Nephron progenitor cell (in vitro differentiated cells): ENCODE data around the gene RAB10.

ENCODE experiments used
- DNase-seq: peaks from one replicate; pipeline ENCODE4 v3.0.0; 2021
- H3K27ac Mint-ChIP-seq: 2 replicates; pipeline ENCODE4 v1.8.0; 2021; ENCODE audit warnings: mild to moderate bottlenecking, moderate library complexity, mixed read lengths
- H3K27me3 Mint-ChIP-seq: 2 replicates; pipeline ENCODE4 v1.8.0; 2021; ENCODE audit warnings: mild to moderate bottlenecking, low read depth, mixed read lengths; ENCODE audit not compliant: poor library complexity
- H3K36me3 Mint-ChIP-seq: 2 replicates; pipeline ENCODE4 v1.8.0; 2021; ENCODE audit warnings: low read depth, mixed read lengths
- H3K4me1 Mint-ChIP-seq: 2 replicates; pipeline ENCODE4 v1.8.0; 2021; ENCODE audit warnings: mixed read lengths
- H3K4me3 Mint-ChIP-seq: 2 replicates; pipeline ENCODE4 v1.8.0; 2021; ENCODE audit warnings: mild to moderate bottlenecking, moderate library complexity, mixed read lengths
- H3K9me3 Mint-ChIP-seq: 2 replicates; pipeline ENCODE4 v1.8.0; 2021; ENCODE audit warnings: mild to moderate bottlenecking, moderate library complexity, mixed read lengths
- CTCF ChIP-seq: fragments of 200-600 bp; sonication (generic); IDR thresholded peaks from 2 replicates; pipeline ENCODE4 v1.5.0; 2021; ENCODE audit warnings: antibody characterized with exemption

Gene RAB10

DNA sequence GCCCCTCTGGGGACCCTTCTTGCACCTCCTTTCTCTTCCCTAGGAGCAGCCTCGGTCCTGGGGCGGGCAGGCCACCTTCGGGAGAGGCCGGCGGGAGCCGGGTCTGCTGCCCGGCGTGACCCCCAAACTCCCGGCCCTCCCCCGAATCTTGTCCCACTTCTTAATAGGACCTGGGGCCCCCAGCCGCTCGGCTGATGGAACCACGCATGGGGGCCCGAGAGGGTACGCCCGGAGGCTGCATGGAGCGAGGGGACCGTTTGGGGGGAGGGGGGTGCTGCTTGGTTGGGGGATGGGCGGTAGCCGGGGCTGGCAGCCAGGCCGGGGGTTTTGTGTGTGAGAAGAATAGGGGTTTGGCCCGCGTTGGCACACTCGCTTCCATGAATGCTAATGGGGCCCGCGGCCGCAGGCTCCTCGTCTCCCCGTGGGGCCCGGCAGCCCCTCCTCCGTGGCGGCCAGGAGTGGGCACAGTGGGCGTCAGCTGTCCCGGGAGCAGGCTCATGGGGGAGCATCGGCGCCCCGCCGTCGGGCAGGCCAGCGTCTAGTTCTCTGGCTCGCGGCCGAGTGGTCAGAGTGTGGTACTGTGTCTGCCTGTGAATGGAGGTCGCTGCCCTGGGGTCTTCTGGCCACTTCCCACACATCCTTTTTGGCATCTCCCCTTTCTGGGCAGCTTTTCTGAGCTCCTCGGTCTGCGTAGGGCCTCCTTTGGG, 140.0 kb downstream of the RAB10 start:
- H3K27ac Mint-ChIP-seq: no peak overlapping the region
- H3K36me3 Mint-ChIP-seq: peaks cover 8% of the 10 kb centered on the region
- peaks cover 43% of the 10 kb centered on the region for H3K27me3 Mint-ChIP-seq
- no peak for TF ChIP-seq CTCF
- H3K4me3 Mint-ChIP-seq: peak overlapping the region; percentile 83
- no peaks in the 10 kb centered on the region for H3K9me3 Mint-ChIP-seq
- H3K4me1 Mint-ChIP-seq: peaks cover 48% of the 10 kb centered on the region
- DNase-seq: peak; percentile 33

DNA sequence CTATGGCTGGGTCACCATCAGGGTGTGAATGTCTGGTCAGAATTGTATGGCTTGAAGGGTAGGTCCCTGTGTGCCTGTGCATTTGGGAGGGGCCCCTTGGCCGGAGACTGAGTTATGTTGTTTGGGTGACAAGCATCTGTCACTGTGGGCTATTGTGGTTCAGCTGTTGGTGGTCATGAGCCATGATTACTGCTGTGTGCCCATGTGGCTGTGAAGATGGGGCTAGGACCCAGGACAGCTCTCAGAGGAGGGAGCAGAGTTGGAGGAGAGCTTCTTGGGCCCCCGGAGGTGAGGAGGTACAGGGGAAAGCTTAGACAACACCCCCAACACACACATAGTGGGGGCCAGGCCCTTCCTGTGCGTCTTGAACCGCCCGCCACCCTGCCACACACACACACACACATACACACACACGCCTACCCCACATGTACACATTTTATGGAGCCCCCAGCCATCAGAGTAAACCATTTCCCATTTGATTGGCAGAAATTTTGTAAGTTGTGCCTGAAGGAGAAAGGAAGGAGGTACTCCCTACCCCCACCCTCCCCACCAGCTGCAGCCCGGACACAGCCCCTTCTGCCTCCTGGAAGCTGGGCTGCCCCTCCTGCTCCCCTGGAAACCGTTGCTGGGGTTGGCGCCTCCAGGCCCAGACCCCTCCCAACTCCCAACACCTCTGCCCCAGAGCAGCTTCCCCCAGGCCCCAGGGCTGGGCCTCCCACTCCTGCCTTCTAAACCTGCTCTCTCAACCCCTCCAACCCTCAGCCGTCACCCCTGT, 141.0 kb downstream of the RAB10 start:
- peaks cover 39% of the 10 kb centered on the region for H3K27me3 Mint-ChIP-seq
- H3K4me1 Mint-ChIP-seq: peaks cover 45% of the 10 kb centered on the region
- TF ChIP-seq CTCF: no peak
- H3K36me3 Mint-ChIP-seq: peaks cover 8% of the 10 kb centered on the region
- no peak for DNase-seq
- peak overlapping the region; percentile 83 for H3K4me3 Mint-ChIP-seq
- no peak overlapping the region for H3K27ac Mint-ChIP-seq
- H3K9me3 Mint-ChIP-seq: no peaks in the 10 kb centered on the region

DNA sequence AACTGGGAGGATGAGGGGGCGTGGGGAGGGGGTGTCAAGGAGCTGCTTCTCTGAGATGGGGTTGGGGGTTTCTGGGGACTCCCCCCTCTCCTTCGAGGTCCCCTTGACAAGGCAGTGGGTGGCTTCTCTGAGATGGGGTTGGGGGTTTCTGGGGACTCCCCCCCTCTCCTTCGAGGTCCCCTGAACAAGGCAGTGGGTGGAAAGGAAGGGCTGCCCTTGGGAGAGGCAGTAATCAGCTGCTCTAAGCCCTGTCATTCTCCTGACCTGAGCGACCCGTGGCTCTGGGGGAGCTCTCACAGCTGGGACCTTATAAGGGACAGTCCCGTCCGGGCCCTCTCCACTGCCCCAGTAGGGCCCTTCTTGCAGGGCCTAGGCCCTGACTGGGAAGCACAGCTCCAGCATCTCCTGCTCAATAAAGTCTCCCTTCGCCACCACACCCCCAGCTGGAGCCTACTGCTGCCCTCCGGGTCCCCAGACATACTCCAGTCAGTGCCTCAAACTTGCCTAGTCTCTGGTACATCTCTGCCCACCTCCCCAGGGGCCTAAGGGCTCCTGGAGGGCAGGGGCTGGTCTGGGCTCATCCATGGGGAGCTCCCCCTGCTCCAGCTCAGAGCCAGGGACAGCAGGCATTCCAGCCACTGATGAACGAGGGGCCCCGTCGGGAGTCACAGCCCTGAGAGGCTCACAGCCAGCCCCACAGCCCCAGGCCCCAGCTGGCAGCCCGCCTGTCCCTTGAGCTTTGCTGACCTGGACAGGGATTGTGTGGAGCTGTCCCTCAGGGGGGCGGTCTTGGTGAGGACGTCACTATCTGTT, 141.8 kb downstream of the RAB10 start:
- no peak overlapping the region for H3K4me3 Mint-ChIP-seq
- peaks cover 38% of the 10 kb centered on the region for H3K27me3 Mint-ChIP-seq
- H3K27ac Mint-ChIP-seq: no peak overlapping the region

DNA sequence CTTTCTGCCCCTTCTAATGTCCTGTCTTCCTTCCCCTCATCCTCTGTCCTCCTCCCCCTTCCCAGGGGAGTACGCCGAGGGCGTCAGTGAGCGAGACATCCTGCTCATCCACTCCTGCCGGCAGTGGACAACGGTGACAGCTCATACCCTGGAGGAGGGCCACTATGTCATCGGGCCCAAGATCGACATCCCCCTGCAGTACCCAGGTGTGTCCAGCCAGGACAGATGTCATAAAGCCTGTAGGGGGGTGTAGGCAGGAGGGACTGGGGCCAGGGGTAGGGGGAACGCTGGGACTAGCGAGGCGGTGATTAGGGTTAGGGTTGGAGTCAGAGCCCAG, 142.4 kb downstream of the RAB10 start:
- H3K36me3 Mint-ChIP-seq: peaks cover 11% of the 10 kb centered on the region
- H3K27me3 Mint-ChIP-seq: peaks cover 35% of the 10 kb centered on the region
- DNase-seq: no peak
- no peak overlapping the region for H3K27ac Mint-ChIP-seq
- no peaks in the 10 kb centered on the region for H3K9me3 Mint-ChIP-seq
- TF ChIP-seq CTCF: no peak
- peak overlapping the region; percentile 47 for H3K4me3 Mint-ChIP-seq
- H3K4me1 Mint-ChIP-seq: peaks cover 57% of the 10 kb centered on the region

More for the DNA sequence above, 141.8 kb downstream of the RAB10 start:
- Mint-ChIP-seq H3K4me1 (peaks cover 52% of the 10 kb centered on the region), H3K36me3 (peaks cover 8% of the 10 kb centered on the region), H3K9me3 (no peaks in the 10 kb centered on the region)
- TF ChIP-seq CTCF: no peak
- DNase-seq: peak; percentile 47

GRCh38 chr2:26177122-26177521, 143.2 kb downstream of the RAB10 start:
- H3K9me3 Mint-ChIP-seq: no peaks in the 10 kb centered on the region
- no peak for TF ChIP-seq CTCF
- H3K27ac Mint-ChIP-seq: no peak overlapping the region
- DNase-seq: no peak
- H3K27me3 Mint-ChIP-seq: peaks cover 32% of the 10 kb centered on the region
- H3K4me1 Mint-ChIP-seq: peaks cover 53% of the 10 kb centered on the region
- no peak overlapping the region for H3K4me3 Mint-ChIP-seq
- H3K36me3 Mint-ChIP-seq: peaks cover 18% of the 10 kb centered on the region
